Naive thymus-derived CD4-positive, alpha-beta T cell (primary cell): Measurements from ENCODE around the gene CDK6. TPM values are rescaled to one million over a fixed set of nuclear protein-coding genes. Genes with fewer than 3 reads are reported as not detected.

ENCODE experiments used
- ATAC-seq: fragments of 150-1000 bp; cut with Tn5 transposase; 2 replicates; pipeline ENCODE4 v1.10.0; 2021; ENCODE audit warnings: mild to moderate bottlenecking, moderate library complexity
- CTCF ChIA-PET: fragments of 350-600 bp; sonication (Branson Sonifier 250); formaldehyde crosslinking; loops from one replicate; lab custom pipeline; 2021; ENCODE audit warnings: antibody characterized with exemption; lab: Charles Lee
- POLR2A ChIA-PET: fragments of 350-600 bp; sonication (Branson Sonifier 250); formaldehyde crosslinking; loops from one replicate; lab custom pipeline; 2021; ENCODE audit warnings: antibody characterized with exemption, inconsistent platforms; lab: Charles Lee
- DNase-seq, 9 donors: peaks; one replicate each; pipeline versions ENCODE4 v3.0.0 to v3.0.0-alpha.2; 2020 to 2022; ENCODE audit warnings: mixed read lengths in 1 of 9
- H3K27ac ChIP-seq: one replicate; pipeline ENCODE4 v1.7.0; 2013; ENCODE audit warnings: mild to moderate bottlenecking, low read depth, low read length, moderate library complexity
- H3K27me3 ChIP-seq, 2 donors: one replicate each; pipeline ENCODE4 v1.7.0; 2013; ENCODE audit warnings: low read length in 2 of 2, mild to moderate bottlenecking in 2 of 2, moderate library complexity in 2 of 2; ENCODE audit not compliant: control insufficient read depth in 2 of 2, insufficient read depth in 2 of 2
- H3K36me3 ChIP-seq, 3 experiments: 1 replicate in 2 of 3; 2 replicates in 1 of 3; pipeline ENCODE4 v1.7.0; 2013; ENCODE audit warnings: low read length in 3 of 3, mild to moderate bottlenecking in 3 of 3, moderate library complexity in 1 of 3; ENCODE audit not compliant: insufficient read depth in 3 of 3, control insufficient read depth in 2 of 3
- H3K4me1 ChIP-seq, 2 donors: one replicate each; pipeline ENCODE4 v1.7.0; 2013; ENCODE audit warnings: low read length in 2 of 2, mild to moderate bottlenecking in 2 of 2, moderate library complexity in 1 of 2; ENCODE audit not compliant: control insufficient read depth in 2 of 2, insufficient read depth in 2 of 2
- H3K4me3 ChIP-seq: 2 replicates; pipeline ENCODE4 v1.7.0; 2013; ENCODE audit warnings: mild to moderate bottlenecking, low read length
- H3K9me3 ChIP-seq, 3 experiments: 1 replicate in 2 of 3; 2 replicates in 1 of 3; pipeline ENCODE4 v1.7.0; 2013; ENCODE audit warnings: low read length in 3 of 3; ENCODE audit not compliant: control insufficient read depth in 2 of 3
- H3K27ac Mint-ChIP-seq, 9 donors: one replicate each; pipeline ENCODE4 v1.8.0; 2020 to 2022; ENCODE audit warnings: mixed read lengths in 9 of 9, mild to moderate bottlenecking in 8 of 9, moderate library complexity in 5 of 9, inconsistent platforms in 2 of 9
- H3K27me3 Mint-ChIP-seq, 5 donors: one replicate each; pipeline ENCODE4 v1.8.0; 2021 to 2022; ENCODE audit warnings: mixed read lengths in 5 of 5, mild to moderate bottlenecking in 1 of 5
- H3K36me3 Mint-ChIP-seq, 5 donors: one replicate each; pipeline ENCODE4 v1.8.0; 2020 to 2022; ENCODE audit warnings: mixed read lengths in 5 of 5, mild to moderate bottlenecking in 3 of 5, inconsistent platforms in 1 of 5
- H3K4me1 Mint-ChIP-seq, 7 donors: one replicate each; pipeline ENCODE4 v1.8.0; 2020 to 2022; ENCODE audit warnings: mixed read lengths in 7 of 7, mild to moderate bottlenecking in 3 of 7, inconsistent platforms in 1 of 7
- H3K4me3 Mint-ChIP-seq, 10 donors: one replicate each; pipeline ENCODE4 v1.8.0; 2020 to 2022; ENCODE audit warnings: mild to moderate bottlenecking in 10 of 10, mixed read lengths in 10 of 10, moderate library complexity in 6 of 10, inconsistent platforms in 2 of 10
- H3K9me3 Mint-ChIP-seq, 11 donors: one replicate each; pipeline ENCODE4 v1.8.0; 2020 to 2022; ENCODE audit warnings: mixed read lengths in 11 of 11, mild to moderate bottlenecking in 4 of 11, inconsistent platforms in 1 of 11, moderate library complexity in 1 of 11
- intact Hi-C, 2 donors: fragments of 100-400 bp; cut with micrococcal nuclease; formaldehyde crosslinking; loops; one replicate each; pipeline ENCODE4 v1.15.1; 2023
- polyA plus RNA-seq, 2 donors: library from polyadenylated mRNA; unstranded; fragments of 300-500 nt; fragmentation: Illumina TruSeq; gene quantifications; one replicate each; pipeline ENCODE4 v1.2.3, GENCODE V29; 2021
- total RNA-seq, 6 experiments: library from RNA in 5 of 6; stranded (reverse) in 5 of 6; gene quantifications; 1 replicate in 5 of 6; 2 replicates in 1 of 6; pipeline ENCODE4 v1.2.3 and lab custom pipeline; 2021 to 2026

CDK6 gene
- total and polyA plus RNA-seq, 7 experiments from 2014 or later = 15.8 to 156 (median 36.8) TPM

- Mint-ChIP-seq H3K36me3 (peaks cover 4 to 35% (median 10%) of the 10 kb centered on the region in 5 donors), H3K9me3 (no peaks in the 10 kb centered on the region), H3K4me1 (peaks cover 23 to 56% (median 32%) of the 10 kb centered on the region in 7 donors), H3K4me3 (no peak overlapping the region), H3K27me3 (no peaks in the 10 kb centered on the region), H3K27ac (peak overlapping the region in 3 of 9 donors; percentile 9 to 24 (median 18))
- Histone ChIP-seq H3K27me3 (no peaks in the 10 kb centered on the region), H3K4me3 (no peak overlapping the region), H3K9me3 (no peaks in the 10 kb centered on the region), H3K36me3 (no peaks in the 10 kb centered on the region), H3K4me1 (peaks cover 10 to 14% of the 10 kb centered on the region in 2 donors), H3K27ac (no peak overlapping the region)
- ChIA-PET CTCF (no interaction called here), POLR2A (no interaction called here)
- ATAC-seq (no peak), DNase-seq (no peak)
- intact Hi-C loops = no loop called here
Measured at GRCh38 chr7:92715963-92716362, 120.4 kb downstream of the CDK6 start.

GRCh38 chr7:92714767-92715166 is 121.6 kb downstream of the CDK6 start:
- CTCF ChIA-PET = no interaction called here
- Histone ChIP-seq H3K27me3 (no peaks in the 10 kb centered on the region), H3K36me3 (no peaks in the 10 kb centered on the region), H3K9me3 (no peaks in the 10 kb centered on the region), H3K4me1 (peaks cover 10 to 14% of the 10 kb centered on the region in 2 donors), H3K27ac (no peak overlapping the region), H3K4me3 (no peak overlapping the region)
- intact Hi-C loops = no loop called here
- POLR2A ChIA-PET = no interaction called here
- H3K4me3 Mint-ChIP-seq = no peak overlapping the region
- ATAC-seq (no peak), DNase-seq (no peak)
- H3K36me3 Mint-ChIP-seq = peaks cover 5 to 35% (median 14%) of the 10 kb centered on the region in 5 donors
- H3K27me3 Mint-ChIP-seq = no peaks in the 10 kb centered on the region
- peaks cover 19 to 54% (median 34%) of the 10 kb centered on the region in 7 donors for H3K4me1 Mint-ChIP-seq
- no peak overlapping the region for H3K27ac Mint-ChIP-seq
- no peaks in the 10 kb centered on the region for H3K9me3 Mint-ChIP-seq

DNA sequence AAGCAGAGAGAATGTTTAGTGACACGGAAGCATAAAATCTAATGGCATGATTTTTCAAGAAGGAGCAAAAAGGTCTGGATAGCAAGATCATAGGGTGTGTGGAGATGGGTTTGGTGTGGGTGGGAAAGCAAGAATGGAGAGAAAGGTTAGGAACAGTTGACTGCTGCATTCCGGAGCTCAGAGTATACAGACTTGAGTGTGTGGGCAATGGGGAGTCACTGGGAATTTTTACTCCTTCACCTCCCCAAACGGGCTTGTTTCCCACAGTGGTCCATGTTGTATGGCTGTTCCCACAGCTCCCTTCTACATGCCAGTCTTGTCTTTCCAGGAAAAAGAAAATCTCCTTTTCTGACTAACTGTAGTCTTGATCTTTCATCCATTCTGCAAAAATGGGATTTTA is 122.1 kb downstream of the CDK6 start:
- Mint-ChIP-seq H3K27me3 (no peaks in the 10 kb centered on the region), H3K27ac (peak overlapping the region in 1 of 9 donors; percentile 9), H3K4me3 (no peak overlapping the region), H3K9me3 (no peaks in the 10 kb centered on the region), H3K4me1 (peaks cover 15 to 49% (median 30%) of the 10 kb centered on the region in 7 donors), H3K36me3 (peaks cover 5 to 33% (median 14%) of the 10 kb centered on the region in 5 donors)
- ATAC-seq = no peak
- POLR2A ChIA-PET = no interaction called here
- Histone ChIP-seq H3K9me3 (no peaks in the 10 kb centered on the region), H3K4me1 (peaks cover 10% of the 10 kb centered on the region in 2 donors), H3K27me3 (no peaks in the 10 kb centered on the region), H3K4me3 (no peak overlapping the region), H3K36me3 (no peaks in the 10 kb centered on the region), H3K27ac (no peak overlapping the region)
- DNase-seq = no peak
- CTCF ChIA-PET = no interaction called here
- intact Hi-C loops = no loop called here

- DNase-seq = no peak
- no peaks in the 10 kb centered on the region for H3K36me3 ChIP-seq
- Mint-ChIP-seq H3K4me1 (peaks cover 0 to 41% (median 5%) of the 10 kb centered on the region in 7 donors), H3K4me3 (no peak overlapping the region), H3K27ac (no peak overlapping the region), H3K36me3 (peaks cover 12 to 39% (median 17%) of the 10 kb centered on the region in 5 donors), H3K9me3 (no peaks in the 10 kb centered on the region), H3K27me3 (no peaks in the 10 kb centered on the region)
- H3K9me3 ChIP-seq = no peaks in the 10 kb centered on the region
- no peaks in the 10 kb centered on the region for H3K4me1 ChIP-seq
- POLR2A ChIA-PET = no interaction called here
- no peak for ATAC-seq
- no peak overlapping the region for H3K27ac ChIP-seq
- no peaks in the 10 kb centered on the region for H3K27me3 ChIP-seq
- CTCF ChIA-PET = no interaction called here
- no peak overlapping the region for H3K4me3 ChIP-seq
- intact Hi-C loops = no loop called here
Measured at GRCh38 chr7:92709912-92710311, 126.5 kb downstream of the CDK6 start.

- no peaks in the 10 kb centered on the region for H3K27me3 ChIP-seq
- intact Hi-C loops = no loop called here
- ChIA-PET CTCF (no interaction called here), POLR2A (no interaction called here)
- Mint-ChIP-seq H3K9me3 (no peaks in the 10 kb centered on the region), H3K4me3 (no peak overlapping the region), H3K4me1 (peaks cover 0 to 37% (median 5%) of the 10 kb centered on the region in 7 donors), H3K27ac (peak overlapping the region in 1 of 9 donors; percentile 64), H3K36me3 (peaks cover 11 to 37% (median 17%) of the 10 kb centered on the region in 5 donors), H3K27me3 (no peaks in the 10 kb centered on the region)
- DNase-seq = no peak
- H3K36me3 ChIP-seq = no peaks in the 10 kb centered on the region
- H3K4me3 ChIP-seq = no peak overlapping the region
- H3K27ac ChIP-seq = no peak overlapping the region
- no peaks in the 10 kb centered on the region for H3K9me3 ChIP-seq
- no peaks in the 10 kb centered on the region for H3K4me1 ChIP-seq
- no peak for ATAC-seq
Measured at GRCh38 chr7:92709150-92709549, 127.2 kb downstream of the CDK6 start.

GRCh38 chr7:92708111-92709042 is 128.0 kb downstream of the CDK6 start:
- H3K36me3 Mint-ChIP-seq = peaks cover 8 to 33% (median 14%) of the 10 kb centered on the region in 5 donors
- H3K9me3 Mint-ChIP-seq = no peaks in the 10 kb centered on the region
- Histone ChIP-seq H3K27ac (no peak overlapping the region), H3K27me3 (no peaks in the 10 kb centered on the region), H3K4me1 (no peaks in the 10 kb centered on the region), H3K9me3 (no peaks in the 10 kb centered on the region), H3K4me3 (no peak overlapping the region), H3K36me3 (no peaks in the 10 kb centered on the region)
- intact Hi-C loops = no loop called here
- CTCF ChIA-PET = no interaction called here
- POLR2A ChIA-PET = no interaction called here
- H3K4me1 Mint-ChIP-seq = peaks cover 0 to 36% (median 5%) of the 10 kb centered on the region in 7 donors
- no peak overlapping the region for H3K4me3 Mint-ChIP-seq
- H3K27ac Mint-ChIP-seq = peak overlapping the region in 2 of 9 donors; percentile 33 to 57
- DNase-seq (no peak), ATAC-seq (no peak)
- no peaks in the 10 kb centered on the region for H3K27me3 Mint-ChIP-seq
